PC-9 (cell line): Measurements from ENCODE around the gene CEP72. TPM values are rescaled to one million over a fixed set of nuclear protein-coding genes. Genes with fewer than 3 reads are reported as not detected.

Experiments
- BruUV-seq: library from RNA; stranded (reverse); fragments of 400-500 nt; replicated peaks from 2 replicates; lab custom pipeline; 2021; lab: Mats Ljungman, UMichigan
- CTCF ChIA-PET: fragments of 300-600 bp; sonication (Branson Sonifier 250); formaldehyde crosslinking; loops from one replicate; lab custom pipeline; 2022; ENCODE audit warnings: antibody characterized with exemption; lab: Charles Lee
- POLR2A ChIA-PET: fragments of 300-600 bp; sonication (Branson Sonifier 250); formaldehyde crosslinking; loops from one replicate; lab custom pipeline; 2022; ENCODE audit warnings: antibody characterized with exemption; ENCODE audit not compliant: unreplicated experiment; lab: Charles Lee
- DNase-seq, 2 experiments: peaks; one replicate each; pipeline versions ENCODE4 v3.0.0 to v3.0.0-alpha.2; 2015 to 2022; ENCODE audit warnings: mixed read lengths in 1 of 2
- H2AFZ ChIP-seq: fragments of 200-600 bp; sonication (generic); 2 replicates; pipeline ENCODE4 v1.8.1; 2017; ENCODE audit warnings: antibody characterized with exemption
- H3F3A ChIP-seq: fragments of 200-600 bp; sonication (generic); 2 replicates; pipeline ENCODE4 v1.8.1; 2017; ENCODE audit warnings: antibody characterized with exemption, mild to moderate bottlenecking, low read depth; ENCODE audit not compliant: insufficient read depth
- H3K27ac ChIP-seq: fragments of 200-600 bp; sonication (generic); 2 replicates; pipeline ENCODE4 v1.6.1; 2016; ENCODE audit warnings: mixed run types
- H3K27me3 ChIP-seq: fragments of 200-600 bp; sonication (generic); 2 replicates; pipeline ENCODE4 v1.6.1; 2016; ENCODE audit warnings: low read depth, mixed run types; ENCODE audit not compliant: insufficient read depth
- H3K36me3 ChIP-seq: fragments of 200-600 bp; sonication (generic); 2 replicates; pipeline ENCODE4 v1.6.1; 2016; ENCODE audit warnings: low read depth, mixed run types
- H3K4me1 ChIP-seq: fragments of 200-600 bp; sonication (generic); replicated peaks from 2 replicates; pipeline ENCODE4 v1.6.1; 2016; ENCODE audit warnings: mixed run types; ENCODE audit not compliant: insufficient read depth
- H3K4me2 ChIP-seq: fragments of 200-600 bp; sonication (generic); 2 replicates; pipeline ENCODE4 v1.6.1; 2017; ENCODE audit warnings: mixed run types
- H3K4me3 ChIP-seq: fragments of 200-600 bp; sonication (generic); 2 replicates; pipeline ENCODE4 v1.6.1; 2016; ENCODE audit warnings: mixed run types
- H3K79me2 ChIP-seq: fragments of 200-600 bp; sonication (generic); 2 replicates; pipeline ENCODE4 v1.6.1; 2017; ENCODE audit warnings: low read depth, mixed run types
- H3K9me2 ChIP-seq: fragments of 200-600 bp; sonication (generic); 2 replicates; pipeline ENCODE4 v1.8.1; 2017; ENCODE audit warnings: mild to moderate bottlenecking; ENCODE audit not compliant: insufficient read depth
- H3K9me3 ChIP-seq: fragments of 200-600 bp; sonication (generic); 2 replicates; pipeline ENCODE4 v1.8.1; 2016; ENCODE audit warnings: low read depth; ENCODE audit not compliant: insufficient read depth
- H4K20me1 ChIP-seq: fragments of 200-600 bp; sonication (generic); 2 replicates; pipeline ENCODE4 v1.8.1; 2017; ENCODE audit not compliant: insufficient read depth
- CTCF ChIP-seq: fragments of 200-600 bp; sonication (generic); conservative IDR thresholded peaks from 2 replicates; pipeline ENCODE4 v1.6.1; 2017; ENCODE audit warnings: mixed run types, antibody characterized with exemption, mild to moderate bottlenecking, moderate library complexity
- EZH2 ChIP-seq: fragments of 200-600 bp; sonication (generic); IDR thresholded peaks from 2 replicates; pipeline ENCODE4 v1.8.0; 2017; ENCODE audit warnings: antibody characterized with exemption, low read depth
- intact Hi-C: fragments of 100-400 bp; cut with micrococcal nuclease; formaldehyde crosslinking; loops from one replicate; pipeline ENCODE4 v1.10.0; 2022; ENCODE audit not compliant: unreplicated experiment
- total RNA-seq: library from RNA; stranded (reverse); gene quantifications from 2 replicates; pipeline ENCODE4 v1.2.3, GENCODE V29; 2021

The CEP72 gene
- total RNA-seq, 1 experiment from 2014 or later = 86.8 TPM

GRCh38 chr5:671459-672328 is 59.6 kb downstream of the CEP72 start:
- Histone ChIP-seq H3K9me2 (no peaks in the 10 kb centered on the region), H3K36me3 (no peaks in the 10 kb centered on the region), H2AFZ (no peak overlapping the region), H3F3A (peaks cover 9% of the 10 kb centered on the region), H3K27ac (no peak overlapping the region), H3K79me2 (no peaks in the 10 kb centered on the region), H3K27me3 (no peaks in the 10 kb centered on the region), H3K4me1 (peaks cover 27% of the 10 kb centered on the region), H3K4me2 (peak overlapping the region; percentile 69), H3K9me3 (no peaks in the 10 kb centered on the region), H4K20me1 (peaks cover 43% of the 10 kb centered on the region), H3K4me3 (peak overlapping the region; percentile 34; the same call in 1 of the 2 replicates)
- intact Hi-C loops = loop anchor here (1.0 to 10.0 kb wide), 8 partner anchors 87 to 496 kb away; partner anchors contain the start of genes BRD9 and TRIP13
- ChIA-PET POLR2A (interaction anchor here (0.7 kb wide), 1 partner anchor 200 kb away, joined by 8 read pairs; no protein-coding TSS in a partner anchor), CTCF (interaction anchor here (0.5 kb wide), 1 partner anchor 130 kb away, joined by 11 read pairs; no protein-coding TSS in a partner anchor)
- peak; percentile 52 to 94 for DNase-seq
- TF ChIP-seq CTCF (peak; percentile 100), EZH2 (no peak)
- BruUV-seq = TSS peak; percentile 63

- Histone ChIP-seq H3K9me2 (no peaks in the 10 kb centered on the region), H4K20me1 (peaks cover 43% of the 10 kb centered on the region), H3K4me2 (peak overlapping the region; percentile 69), H3F3A (peaks cover under 1% of the 10 kb centered on the region; the same call in 1 of the 2 replicates), H3K27me3 (no peaks in the 10 kb centered on the region), H3K4me1 (peaks cover 27% of the 10 kb centered on the region), H3K36me3 (no peaks in the 10 kb centered on the region), H3K79me2 (no peaks in the 10 kb centered on the region), H3K27ac (no peak overlapping the region), H3K4me3 (0 out of 2 replicates have a peak overlapping the region, but pooled peaks have one; percentile 34), H2AFZ (no peak overlapping the region), H3K9me3 (no peaks in the 10 kb centered on the region)
- TSS peak; percentile 23 for BruUV-seq
- TF ChIP-seq EZH2 (no peak), CTCF (no peak)
- ChIA-PET POLR2A (interaction anchor here (0.5 to 0.6 kb wide), 5 partner anchors 25 to 502 kb away, joined by 3 to 7 read pairs (median 5); no protein-coding TSS in a partner anchor), CTCF (interaction anchor here (0.6 kb wide), 1 partner anchor 134 kb away, joined by 4 read pairs; no protein-coding TSS in a partner anchor)
- intact Hi-C loops = loop anchor here (1.0 to 10.0 kb wide), 5 partner anchors 86 to 495 kb away; no protein-coding TSS in a partner anchor
- peak; percentile 94 to 98 for DNase-seq
These were observed 60.4 kb downstream of the CEP72 start for GRCh38 chr5:672329-673160.
